BLaER1 treated with 17β-estradiol and CSF1 and Interleukin-3, amounts not matched to agents 10 nM and 100 nM (cell line): Measurements from ENCODE around the gene SLC13A3.

ENCODE experiments used
- H3K27ac ChIP-seq, 11 experiments: shearing (Covaris generic); formaldehyde crosslinking; 2 replicates each; pipeline ENCODE4 v1.8.1; 2022
- H3K27me3 ChIP-seq, 11 experiments: shearing (Covaris generic); formaldehyde crosslinking; 2 replicates each; pipeline ENCODE4 v1.8.1; 2022
- H3K36me3 ChIP-seq, 11 experiments: shearing (Covaris generic); formaldehyde crosslinking; 2 replicates each; pipeline ENCODE4 v1.8.1; 2022
- H3K4me1 ChIP-seq, 10 experiments: shearing (Covaris generic); formaldehyde crosslinking; 2 replicates each; pipeline ENCODE4 v1.8.1; 2022
- H3K4me2 ChIP-seq, 11 experiments: shearing (Covaris generic); formaldehyde crosslinking; 2 replicates each; pipeline ENCODE4 v1.8.1; 2022
- H3K4me3 ChIP-seq, 10 experiments: shearing (Covaris generic); formaldehyde crosslinking; 2 replicates each; pipeline ENCODE4 v1.8.1; 2022
- H3K9ac ChIP-seq, 11 experiments: shearing (Covaris generic); formaldehyde crosslinking; 2 replicates each; pipeline ENCODE4 v1.8.1; 2022
- H3K9me3 ChIP-seq, 11 experiments: shearing (Covaris generic); formaldehyde crosslinking; replicated peaks in 1 of 11; 2 replicates each; pipeline ENCODE4 v1.8.1; 2022
- H4K20me1 ChIP-seq, 11 experiments: shearing (Covaris generic); formaldehyde crosslinking; 2 replicates each; pipeline ENCODE4 v1.8.1; 2022
- Cebpa-rat ChIP-seq, 11 experiments: shearing (Covaris generic); IDR thresholded peaks; 2 replicates each; pipeline ENCODE4 v1.8.1; 2022

The SLC13A3 gene

GRCh38 chr20:46541229-46541935 lies 109.9 kb downstream of the SLC13A3 start:
- H3K9me3 ChIP-seq: no peaks in the 10 kb centered on the region
- no peak overlapping the region for H3K9ac ChIP-seq
- no peaks in the 10 kb centered on the region for H3K36me3 ChIP-seq
- H3K27me3 ChIP-seq: peaks cover 8 to 20% (median 17%) of the 10 kb centered on the region in 11 experiments; a peak in 18 of 22 replicates
- peak overlapping the region in 5 of 11 experiments; percentile 1 to 95 (median 35); a peak in 5 of 22 replicates for H3K27ac ChIP-seq
- peaks cover 20 to 53% (median 47%) of the 10 kb centered on the region in 10 experiments for H3K4me1 ChIP-seq
- H3K4me3 ChIP-seq: no peak overlapping the region
- peak overlapping the region in 9 of 11 experiments; percentile 18 to 51 (median 36); a peak in 11 of 22 replicates for H3K4me2 ChIP-seq
- peaks cover 0 to 8% (median 0%) of the 10 kb centered on the region in 11 experiments; a peak in 2 of 22 replicates for H4K20me1 ChIP-seq
- TF ChIP-seq Cebpa-rat (IDR thresholded peaks at IDR 0.05): no peak

DNA sequence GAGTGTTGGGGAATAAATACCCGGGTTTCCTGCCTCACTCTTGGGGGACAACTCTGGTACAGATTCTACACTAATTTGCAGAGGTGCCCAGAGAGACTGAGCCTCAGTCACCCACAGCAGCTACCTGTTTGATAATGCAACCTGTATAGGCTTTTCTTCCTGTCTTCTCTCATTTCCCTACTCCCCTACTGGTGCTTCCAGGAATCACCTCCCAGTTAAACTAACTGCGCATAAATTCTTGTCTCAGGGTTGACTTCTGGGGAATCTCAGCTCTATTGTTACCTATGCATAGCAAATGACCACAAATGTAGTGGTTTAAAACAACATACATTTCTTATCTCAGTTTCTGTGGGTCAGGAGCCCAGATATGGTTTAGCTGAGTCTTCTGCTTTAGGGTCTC lies 112.1 kb downstream of the SLC13A3 start:
- no peaks in the 10 kb centered on the region for H3K36me3 ChIP-seq
- H3K27me3 ChIP-seq: peaks cover 8 to 20% (median 17%) of the 10 kb centered on the region in 11 experiments; a peak in 18 of 22 replicates
- no peak overlapping the region for H3K4me2 ChIP-seq

DNA sequence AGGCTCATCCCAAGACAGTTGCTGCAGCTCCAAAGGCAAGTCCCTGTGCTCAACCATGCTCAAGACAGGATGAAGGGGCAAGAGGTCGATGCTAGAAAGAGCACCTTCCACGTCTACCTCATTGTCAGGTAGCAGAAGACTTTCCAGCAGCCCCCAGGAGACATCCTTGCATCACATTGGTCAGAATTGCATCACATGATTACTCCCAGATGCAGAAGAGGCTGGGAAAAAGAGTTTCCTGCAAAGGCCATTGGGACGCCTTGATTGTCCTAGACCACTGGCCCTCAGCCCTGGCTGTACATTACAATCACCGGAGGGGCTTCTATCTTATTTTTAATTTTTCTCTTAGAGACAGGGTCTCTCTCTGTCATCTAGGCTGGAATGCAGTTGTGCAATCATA lies 120.6 kb downstream of the SLC13A3 start:
- Histone ChIP-seq H3K4me3 (no peak overlapping the region), H3K9me3 (peaks cover 0 to 12% (median 10%) of the 10 kb centered on the region in 11 experiments; a peak in 14 of 22 replicates), H3K27ac (no peak overlapping the region), H3K27me3 (no peaks in the 10 kb centered on the region), H3K9ac (no peak overlapping the region), H3K4me2 (no peak overlapping the region), H4K20me1 (no peaks in the 10 kb centered on the region; a peak in 1 of 22 replicates), H3K36me3 (no peaks in the 10 kb centered on the region), H3K4me1 (no peaks in the 10 kb centered on the region)
- 0 out of 22 replicates have a peak, but pooled peaks of 3 of the 11 experiments have one; percentile 28 to 44 (median 34) for TF ChIP-seq Cebpa-rat (IDR thresholded peaks at IDR 0.05)

More for the DNA sequence above, 112.1 kb downstream of the SLC13A3 start:
- no peak overlapping the region for H3K9ac ChIP-seq
- no peak overlapping the region for H3K4me3 ChIP-seq
- no peak overlapping the region for H3K27ac ChIP-seq
- H3K4me1 ChIP-seq: peaks cover 0 to 32% (median 26%) of the 10 kb centered on the region in 10 experiments; a peak in 18 of 20 replicates
- TF ChIP-seq Cebpa-rat (IDR thresholded peaks at IDR 0.05): no peak
- peaks cover 0 to 8% (median 0%) of the 10 kb centered on the region in 11 experiments; a peak in 1 of 22 replicates for H4K20me1 ChIP-seq
- H3K9me3 ChIP-seq: peaks cover 0 to 8% (median 6%) of the 10 kb centered on the region in 11 experiments; a peak in 14 of 22 replicates

- Histone ChIP-seq H3K9ac (no peak overlapping the region), H3K36me3 (no peaks in the 10 kb centered on the region), H3K9me3 (no peaks in the 10 kb centered on the region), H3K4me3 (no peak overlapping the region), H3K4me2 (peak overlapping the region in 1 of 11 experiments; percentile 2; a peak in 1 of 22 replicates), H3K4me1 (peaks cover 0 to 7% (median 0%) of the 10 kb centered on the region in 10 experiments; a peak in 2 of 20 replicates), H3K27ac (no peak overlapping the region), H3K27me3 (no peaks in the 10 kb centered on the region), H4K20me1 (no peaks in the 10 kb centered on the region; a peak in 1 of 22 replicates)
- peak in 2 of 11 experiments; percentile 15 to 18; a peak in 5 of 22 replicates for TF ChIP-seq Cebpa-rat (IDR thresholded peaks at IDR 0.05)
These were observed 127.4 kb downstream of the SLC13A3 start for GRCh38 chr20:46523696-46524328.

- Histone ChIP-seq H4K20me1 (no peaks in the 10 kb centered on the region; a peak in 1 of 22 replicates), H3K27me3 (no peaks in the 10 kb centered on the region), H3K4me2 (no peak overlapping the region), H3K36me3 (no peaks in the 10 kb centered on the region), H3K9me3 (peaks cover 0 to 2% (median 0%) of the 10 kb centered on the region in 11 experiments; a peak in 3 of 22 replicates), H3K4me3 (no peak overlapping the region), H3K9ac (no peak overlapping the region), H3K4me1 (peaks cover 0 to 7% (median 0%) of the 10 kb centered on the region in 10 experiments; a peak in 2 of 20 replicates), H3K27ac (no peak overlapping the region)
- TF ChIP-seq Cebpa-rat (IDR thresholded peaks at IDR 0.05): no peak
These were observed 128.2 kb downstream of the SLC13A3 start for GRCh38 chr20:46523108-46523507.

DNA sequence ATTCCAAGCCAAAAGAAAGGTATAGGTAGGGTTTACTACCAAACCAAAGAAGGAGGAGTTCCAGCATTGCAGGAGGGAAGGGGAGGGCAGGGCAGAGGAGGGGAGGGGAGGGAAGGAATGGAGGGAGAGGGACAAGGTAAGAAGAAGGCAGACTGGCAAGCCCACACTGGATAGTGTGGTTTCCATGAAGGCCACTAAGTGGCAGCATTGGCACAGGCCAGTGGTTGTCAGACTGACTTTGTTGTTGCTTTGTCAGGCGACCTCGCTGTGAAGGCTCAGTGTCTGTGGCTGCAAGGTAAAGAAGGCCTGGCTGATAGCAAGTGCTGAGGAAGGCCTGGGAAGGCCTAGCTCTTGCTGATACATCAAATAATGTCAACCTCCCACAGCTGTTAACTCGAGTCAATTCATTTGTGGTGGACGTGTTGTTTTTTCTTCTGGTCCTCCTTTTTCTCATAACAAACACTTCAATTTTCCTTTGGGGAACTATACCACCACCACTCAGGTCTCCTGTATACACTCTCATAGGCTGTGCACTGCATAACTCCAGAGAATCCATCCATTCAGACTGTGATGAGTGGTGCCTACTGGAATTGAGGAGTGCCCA lies 130.2 kb downstream of the SLC13A3 start:
- no peaks in the 10 kb centered on the region for H3K36me3 ChIP-seq
- H3K4me2 ChIP-seq: no peak overlapping the region
- H3K27me3 ChIP-seq: no peaks in the 10 kb centered on the region

DNA sequence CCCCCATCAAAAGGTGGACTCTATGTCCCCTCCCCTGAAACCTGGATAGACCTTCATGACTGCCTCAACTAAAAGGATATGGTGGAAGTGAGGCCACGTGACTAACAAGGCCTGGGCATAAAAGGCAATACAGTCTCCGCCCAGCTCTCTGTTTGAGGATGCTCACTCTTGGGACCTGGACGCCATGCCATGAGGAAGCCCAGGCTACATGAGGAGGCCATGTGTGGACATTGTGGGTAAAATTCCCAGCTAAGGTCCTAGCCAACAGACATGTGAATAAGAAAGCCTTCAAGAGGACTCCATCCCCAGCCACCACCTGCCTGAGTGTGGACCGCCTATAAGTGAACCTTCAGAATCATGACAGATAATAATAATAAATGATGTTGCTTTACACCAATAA lies 130.7 kb downstream of the SLC13A3 start:
- no peak overlapping the region for H3K27ac ChIP-seq
- no peak overlapping the region for H3K4me2 ChIP-seq
- H3K36me3 ChIP-seq: no peaks in the 10 kb centered on the region
- no peaks in the 10 kb centered on the region for H3K27me3 ChIP-seq
- H3K4me3 ChIP-seq: no peak overlapping the region
- peaks cover 0 to 7% (median 0%) of the 10 kb centered on the region in 10 experiments; a peak in 2 of 20 replicates for H3K4me1 ChIP-seq
- H3K9me3 ChIP-seq: peaks cover 0 to 14% (median 6%) of the 10 kb centered on the region in 11 experiments; a peak in 7 of 22 replicates
- no peak overlapping the region for H3K9ac ChIP-seq
- no peaks in the 10 kb centered on the region; a peak in 1 of 22 replicates for H4K20me1 ChIP-seq
- TF ChIP-seq Cebpa-rat (IDR thresholded peaks at IDR 0.05): no peak

More for the DNA sequence above, 130.2 kb downstream of the SLC13A3 start:
- H3K4me3 ChIP-seq: no peak overlapping the region
- H3K9me3 ChIP-seq: peaks cover 0 to 14% (median 6%) of the 10 kb centered on the region in 11 experiments; a peak in 7 of 22 replicates
- no peaks in the 10 kb centered on the region; a peak in 1 of 22 replicates for H4K20me1 ChIP-seq
- TF ChIP-seq Cebpa-rat (IDR thresholded peaks at IDR 0.05): no peak
- H3K27ac ChIP-seq: no peak overlapping the region
- no peak overlapping the region for H3K9ac ChIP-seq
- H3K4me1 ChIP-seq: peaks cover 0 to 7% (median 0%) of the 10 kb centered on the region in 10 experiments; a peak in 2 of 20 replicates

GRCh38 chr20:46519471-46520068 lies 131.7 kb downstream of the SLC13A3 start:
- H3K36me3 ChIP-seq: no peaks in the 10 kb centered on the region
- no peak overlapping the region for H3K9ac ChIP-seq
- H3K9me3 ChIP-seq: peaks cover 0 to 14% (median 6%) of the 10 kb centered on the region in 11 experiments; a peak in 7 of 22 replicates
- H4K20me1 ChIP-seq: no peaks in the 10 kb centered on the region; a peak in 1 of 22 replicates
- no peak overlapping the region for H3K4me3 ChIP-seq
- H3K27ac ChIP-seq: no peak overlapping the region
- H3K4me1 ChIP-seq: peaks cover 0 to 7% (median 0%) of the 10 kb centered on the region in 10 experiments; a peak in 2 of 20 replicates
- no peaks in the 10 kb centered on the region for H3K27me3 ChIP-seq
- H3K4me2 ChIP-seq: no peak overlapping the region
- no peak for TF ChIP-seq Cebpa-rat (IDR thresholded peaks at IDR 0.05)
